OCI-LY7 (cell line): ENCODE measurements around the gene CT47A1.

ENCODE experiments used
- EZH2phosphoT487 ChIP-seq: fragments of 200-600 bp; sonication (generic); IDR thresholded peaks from 2 replicates; pipeline ENCODE4 v1.6.1; 2018; ENCODE audit warnings: low read depth, borderline replicate concordance, mild to moderate bottlenecking, mixed run types, antibody characterized with exemption, low read length, moderate library complexity, mixed read lengths
- TF ChIP-seq, protein P1 (sequence below): fragments of 200-600 bp; sonication (generic); conservative IDR thresholded peaks from 2 replicates; pipeline ENCODE4 v1.5.1; 2014; ENCODE audit warnings: mild to moderate bottlenecking, antibody characterized with exemption, low read length, moderate library complexity, mixed read lengths

DNA sequence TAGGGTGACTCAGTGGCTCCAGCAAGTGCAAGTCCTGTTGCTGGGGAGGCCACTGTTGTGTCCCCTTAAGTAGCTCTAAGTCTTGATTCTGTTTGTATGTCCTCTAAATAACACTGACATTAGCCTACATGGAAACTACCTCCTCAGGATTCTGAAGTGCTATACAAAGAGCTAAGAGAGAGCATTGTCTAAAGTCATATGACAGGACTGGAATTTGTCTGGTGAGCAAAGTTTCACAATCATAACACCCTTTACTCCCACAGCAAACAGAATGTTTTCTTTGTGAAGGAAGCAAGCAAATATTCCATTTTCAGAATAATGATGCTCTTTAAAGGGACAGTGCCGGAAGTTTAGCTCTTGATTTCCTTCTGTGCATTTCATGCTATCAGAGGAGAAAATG is 23.4 kb upstream of the CT47A1 start:
- TF ChIP-seq, protein P1, sequence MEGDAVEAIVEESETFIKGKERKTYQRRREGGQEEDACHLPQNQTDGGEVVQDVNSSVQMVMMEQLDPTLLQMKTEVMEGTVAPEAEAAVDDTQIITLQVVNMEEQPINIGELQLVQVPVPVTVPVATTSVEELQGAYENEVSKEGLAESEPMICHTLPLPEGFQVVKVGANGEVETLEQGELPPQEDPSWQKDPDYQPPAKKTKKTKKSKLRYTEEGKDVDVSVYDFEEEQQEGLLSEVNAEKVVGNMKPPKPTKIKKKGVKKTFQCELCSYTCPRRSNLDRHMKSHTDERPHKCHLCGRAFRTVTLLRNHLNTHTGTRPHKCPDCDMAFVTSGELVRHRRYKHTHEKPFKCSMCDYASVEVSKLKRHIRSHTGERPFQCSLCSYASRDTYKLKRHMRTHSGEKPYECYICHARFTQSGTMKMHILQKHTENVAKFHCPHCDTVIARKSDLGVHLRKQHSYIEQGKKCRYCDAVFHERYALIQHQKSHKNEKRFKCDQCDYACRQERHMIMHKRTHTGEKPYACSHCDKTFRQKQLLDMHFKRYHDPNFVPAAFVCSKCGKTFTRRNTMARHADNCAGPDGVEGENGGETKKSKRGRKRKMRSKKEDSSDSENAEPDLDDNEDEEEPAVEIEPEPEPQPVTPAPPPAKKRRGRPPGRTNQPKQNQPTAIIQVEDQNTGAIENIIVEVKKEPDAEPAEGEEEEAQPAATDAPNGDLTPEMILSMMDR, result no peak
- TF ChIP-seq EZH2phosphoT487, result no peak
